Upper lobe of left lung (tissue), 4 donors: ENCODE measurements around the gene FBN2.

Experiments used
- EP300 ChIP-seq, 4 donors: sonication (generic); formaldehyde crosslinking; IDR thresholded peaks; one replicate each; pipeline ENCODE4 v1.5.1; 2017; ENCODE audit warnings: antibody characterized with exemption in 4 of 4, control low read depth in 2 of 4
- POLR2AphosphoS5 ChIP-seq, 2 donors: sonication (generic); formaldehyde crosslinking; IDR thresholded peaks; one replicate each; pipeline ENCODE4 v1.5.1; 2017; ENCODE audit warnings: antibody characterized with exemption in 2 of 2
- TF ChIP-seq, protein P1 (sequence below), 6 experiments: fragments of 450-650 bp in 4 of 6; fragments of 200-600 bp in 2 of 6; sonication (generic) in 2 of 6; IDR thresholded peaks; one replicate each; pipeline ENCODE4 v1.5.1; 2016 to 2019; ENCODE audit warnings: antibody characterized with exemption in 6 of 6

DNA sequence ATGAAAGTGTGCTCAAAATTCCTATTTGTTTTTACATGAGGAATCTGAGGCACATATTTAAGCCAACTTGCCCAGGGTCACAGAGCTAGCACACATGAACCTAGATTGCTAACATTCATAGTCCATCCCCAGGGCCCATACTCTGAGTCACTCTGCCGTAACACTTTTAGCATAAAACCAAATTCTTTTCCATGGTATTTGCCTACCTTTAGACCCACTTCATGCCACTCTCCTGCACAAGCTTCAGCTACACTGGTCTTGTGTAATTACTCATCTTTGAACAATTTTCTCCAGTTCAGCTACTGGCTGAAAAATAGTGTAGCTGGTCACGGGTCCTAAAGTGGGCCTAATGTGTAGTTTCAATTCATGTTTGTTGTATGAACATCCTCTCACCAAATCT lies 253.8 kb downstream of the FBN2 start:
- TF ChIP-seq EP300 (IDR thresholded peaks at IDR 0.05) (no peak), POLR2AphosphoS5 (IDR thresholded peaks at IDR 0.05) (no peak)
- TF ChIP-seq, protein P1, sequence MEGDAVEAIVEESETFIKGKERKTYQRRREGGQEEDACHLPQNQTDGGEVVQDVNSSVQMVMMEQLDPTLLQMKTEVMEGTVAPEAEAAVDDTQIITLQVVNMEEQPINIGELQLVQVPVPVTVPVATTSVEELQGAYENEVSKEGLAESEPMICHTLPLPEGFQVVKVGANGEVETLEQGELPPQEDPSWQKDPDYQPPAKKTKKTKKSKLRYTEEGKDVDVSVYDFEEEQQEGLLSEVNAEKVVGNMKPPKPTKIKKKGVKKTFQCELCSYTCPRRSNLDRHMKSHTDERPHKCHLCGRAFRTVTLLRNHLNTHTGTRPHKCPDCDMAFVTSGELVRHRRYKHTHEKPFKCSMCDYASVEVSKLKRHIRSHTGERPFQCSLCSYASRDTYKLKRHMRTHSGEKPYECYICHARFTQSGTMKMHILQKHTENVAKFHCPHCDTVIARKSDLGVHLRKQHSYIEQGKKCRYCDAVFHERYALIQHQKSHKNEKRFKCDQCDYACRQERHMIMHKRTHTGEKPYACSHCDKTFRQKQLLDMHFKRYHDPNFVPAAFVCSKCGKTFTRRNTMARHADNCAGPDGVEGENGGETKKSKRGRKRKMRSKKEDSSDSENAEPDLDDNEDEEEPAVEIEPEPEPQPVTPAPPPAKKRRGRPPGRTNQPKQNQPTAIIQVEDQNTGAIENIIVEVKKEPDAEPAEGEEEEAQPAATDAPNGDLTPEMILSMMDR (IDR thresholded peaks at IDR 0.05) = no peak
